ENCODE results near the gene USP12.

GRCh38 chr13:27118428-27119054 is 53.1 kb downstream of the USP12 start:
- TF ChIP-seq POLR2A (IDR thresholded peaks at IDR 0.05) = no peak
- TF ChIP-seq CTCF (IDR thresholded peaks at IDR 0.05) = no peak
- TF ChIP-seq EP300 (IDR thresholded peaks at IDR 0.05) = no peak

All from ovary (tissue), 3 donors.